Measurements from ENCODE around the gene ZNF662.

DNA sequence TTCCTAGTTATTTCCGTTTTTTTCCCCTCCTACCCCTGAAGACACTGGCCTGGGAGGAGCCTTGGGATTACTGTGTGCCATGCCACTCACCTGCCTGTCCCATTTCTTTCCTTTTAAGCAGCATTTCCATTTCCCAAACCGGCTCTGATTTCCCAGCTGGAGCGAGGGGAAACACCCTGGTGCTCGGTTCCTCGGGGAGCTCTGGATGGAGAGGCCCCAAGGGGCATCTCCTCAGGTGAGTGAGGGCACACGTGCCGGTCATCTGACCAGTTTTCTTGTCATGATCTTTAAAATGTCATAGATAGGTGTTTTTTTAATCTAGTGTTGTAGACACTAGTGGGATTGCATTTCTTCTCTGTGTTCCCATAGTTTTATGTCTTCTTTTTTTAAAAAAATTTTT, 2.7 kb downstream of the ZNF662 start:
- TF ChIP-seq, protein P1, sequence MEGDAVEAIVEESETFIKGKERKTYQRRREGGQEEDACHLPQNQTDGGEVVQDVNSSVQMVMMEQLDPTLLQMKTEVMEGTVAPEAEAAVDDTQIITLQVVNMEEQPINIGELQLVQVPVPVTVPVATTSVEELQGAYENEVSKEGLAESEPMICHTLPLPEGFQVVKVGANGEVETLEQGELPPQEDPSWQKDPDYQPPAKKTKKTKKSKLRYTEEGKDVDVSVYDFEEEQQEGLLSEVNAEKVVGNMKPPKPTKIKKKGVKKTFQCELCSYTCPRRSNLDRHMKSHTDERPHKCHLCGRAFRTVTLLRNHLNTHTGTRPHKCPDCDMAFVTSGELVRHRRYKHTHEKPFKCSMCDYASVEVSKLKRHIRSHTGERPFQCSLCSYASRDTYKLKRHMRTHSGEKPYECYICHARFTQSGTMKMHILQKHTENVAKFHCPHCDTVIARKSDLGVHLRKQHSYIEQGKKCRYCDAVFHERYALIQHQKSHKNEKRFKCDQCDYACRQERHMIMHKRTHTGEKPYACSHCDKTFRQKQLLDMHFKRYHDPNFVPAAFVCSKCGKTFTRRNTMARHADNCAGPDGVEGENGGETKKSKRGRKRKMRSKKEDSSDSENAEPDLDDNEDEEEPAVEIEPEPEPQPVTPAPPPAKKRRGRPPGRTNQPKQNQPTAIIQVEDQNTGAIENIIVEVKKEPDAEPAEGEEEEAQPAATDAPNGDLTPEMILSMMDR (conservative IDR thresholded peaks at IDR 0.05 in 1 of 2, IDR thresholded peaks at IDR 0.05 in 1 of 2; ENCODE audit: low read depth in 1 of 2, low read length in 2 of 2), result no peak
- no peak for TF ChIP-seq EZH2 (IDR thresholded peaks at IDR 0.05; ENCODE audit: low read length, missing control alignments)

All from fibroblast of lung (primary cell).